Small intestine (tissue), 16 donors: Measurements from ENCODE around the gene SH2D6. TPM values are rescaled to one million over a fixed set of nuclear protein-coding genes. Genes with fewer than 3 reads are reported as not detected.

Experiments used
- DNase-seq, 2 donors: peaks; one replicate each; pipeline versions ENCODE4 v3.0.0 to v3.0.0-alpha.2; 2013
- FAIRE-seq: peaks from 2 replicates; lab custom pipeline; 2012; peaks lifted over from hg19 to GRCh38; lab: Jason Lieb, UNC
- H3K27ac ChIP-seq, 3 donors: one replicate each; pipeline ENCODE4 v1.5.1; 2013; ENCODE audit warnings: low read length in 2 of 3, mild to moderate bottlenecking in 2 of 3, control low read depth in 1 of 3, inconsistent platforms in 1 of 3, low read depth in 1 of 3, moderate library complexity in 1 of 3
- H3K27me3 ChIP-seq, 3 donors: one replicate each; pipeline ENCODE4 v1.6.1; 2013; ENCODE audit warnings: low read length in 3 of 3, inconsistent platforms in 1 of 3; ENCODE audit not compliant: control insufficient read depth in 3 of 3, insufficient read depth in 3 of 3
- H3K36me3 ChIP-seq, 3 donors: one replicate each; pipeline ENCODE4 v1.6.1; 2013; ENCODE audit warnings: low read length in 3 of 3, inconsistent platforms in 1 of 3, low read depth in 1 of 3, mild to moderate bottlenecking in 1 of 3, moderate library complexity in 1 of 3; ENCODE audit not compliant: control insufficient read depth in 3 of 3, insufficient read depth in 2 of 3
- H3K4me1 ChIP-seq, 3 donors: one replicate each; pipeline ENCODE4 v1.6.1; 2013; ENCODE audit warnings: low read length in 2 of 3, inconsistent platforms in 1 of 3, low read depth in 1 of 3, mild to moderate bottlenecking in 1 of 3, moderate library complexity in 1 of 3; ENCODE audit not compliant: control insufficient read depth in 3 of 3, insufficient read depth in 2 of 3
- H3K4me3 ChIP-seq, 3 donors: one replicate each; pipeline ENCODE4 v1.5.1; 2013; ENCODE audit warnings: low read length in 3 of 3, control low read depth in 1 of 3, inconsistent platforms in 1 of 3, low read depth in 1 of 3, mild to moderate bottlenecking in 1 of 3, moderate library complexity in 1 of 3
- H3K9me3 ChIP-seq, 2 donors: one replicate each; pipeline ENCODE4 v1.6.1; 2013; ENCODE audit warnings: low read depth in 1 of 2, low read length in 1 of 2; ENCODE audit not compliant: control insufficient read depth in 2 of 2, insufficient read depth in 1 of 2
- WGBS, 3 donors: extraction: QIAGEN DNeasy Blood & Tissue Kit; methylation state at CpG; one replicate each; pipeline ENCODE4 v1.1.7; 2013; 5-methylcytosine and 5-hydroxymethylcytosine counted together
- long read RNA-seq, 10 donors: transcript quantifications; one replicate each; lab custom pipeline, GENCODE V29; 2026
- polyA plus RNA-seq, 4 donors: library from polyadenylated mRNA; stranded (reverse) in 3 of 4; unstranded in 1 of 4; fragments of 200-250 nt in 3 of 4; fragments of 120-200 nt in 1 of 4; gene quantifications; one replicate each; pipeline versions ENCODE4 v1.2.1 to v1.2.3, GENCODE V29; 2013
- donor health status: healthy with polysubstance abuse.
- donor health status: control.
- donor health status: control.
- donor health status: Bipolar disorder and iron deficiency.
- donor health status: healthy.

SH2D6 gene
- polyA plus RNA-seq, result 100 to 1,000 TPM in 1 of 4 donors, 10 to 100 TPM in 2, 1 to 10 TPM in 1; 2.8 to 122 (median 23.8) TPM
- long read RNA-seq, donor 1, result 0 reads
- long read RNA-seq, donor 2, result 0 reads
- long read RNA-seq, donor 3, result 0 reads
- long read RNA-seq, donor 4, result 0 reads
- long read RNA-seq, donor 5, result 0 reads
- long read RNA-seq, donor 6, result 0 reads
- long read RNA-seq, donor 7, result 0 reads
- long read RNA-seq, donor 8, result 0 reads
- long read RNA-seq, donor 9, result 0 reads
- long read RNA-seq, donor 10, result 0 reads

GRCh38 chr2:85418132-85419008, at the start of gene SH2D6:
TSS of gene SH2D6 (plus strand) at chr2:85418714. CDS start at chr2:85429466, 10,752 bp downstream.
- WGBS, 3 donors, result 17 to 19% (median 17%) methylated on average over 48 to 57 of the region's 57 CpGs
- DNase-seq, result peak; percentile 81 to 95
- no peaks in the 10 kb centered on the region for H3K9me3 ChIP-seq
- H3K4me1 ChIP-seq, result peaks cover 5 to 63% (median 7%) of the 10 kb centered on the region in 3 donors
- H3K4me3 ChIP-seq, result peak within 1 kb of the TSS; percentile 56 to 80 (median 72)
- no peaks in the 10 kb centered on the region for H3K27me3 ChIP-seq
- no peak for FAIRE-seq
- H3K36me3 ChIP-seq, result no peaks in the 10 kb centered on the region
- peak within 1 kb of the TSS; percentile 80 to 93 (median 90) for H3K27ac ChIP-seq

DNA sequence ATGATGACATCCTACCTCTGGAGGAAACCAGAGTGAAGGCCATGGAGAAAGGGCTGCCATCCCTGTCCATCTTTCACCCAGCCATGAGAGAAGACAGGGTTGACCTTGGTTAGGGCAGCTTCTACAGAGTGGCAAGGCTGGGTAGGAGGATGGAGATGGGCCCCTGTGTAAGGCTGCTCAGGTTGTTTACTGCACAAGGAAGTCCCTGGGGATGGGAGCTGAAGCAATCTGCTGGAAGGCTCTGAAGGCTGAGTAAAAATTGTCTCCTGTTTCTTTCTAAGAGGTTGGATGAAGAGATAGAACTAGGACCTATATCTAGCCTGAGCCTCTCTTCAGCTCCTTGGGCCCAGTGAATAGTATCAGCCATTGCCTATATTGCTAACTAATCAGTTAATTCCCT, 49.6 kb upstream of the SH2D6 start:
- H3K4me3 ChIP-seq, result no peak overlapping the region
- FAIRE-seq, result no peak
- peaks cover 0 to 32% (median 3%) of the 10 kb centered on the region in 3 donors for H3K36me3 ChIP-seq
- no peaks in the 10 kb centered on the region for H3K9me3 ChIP-seq
- peaks cover 0 to 14% (median 0%) of the 10 kb centered on the region in 3 donors for H3K4me1 ChIP-seq
- no peak overlapping the region for H3K27ac ChIP-seq
- H3K27me3 ChIP-seq, result no peaks in the 10 kb centered on the region
- DNase-seq, result no peak

DNA sequence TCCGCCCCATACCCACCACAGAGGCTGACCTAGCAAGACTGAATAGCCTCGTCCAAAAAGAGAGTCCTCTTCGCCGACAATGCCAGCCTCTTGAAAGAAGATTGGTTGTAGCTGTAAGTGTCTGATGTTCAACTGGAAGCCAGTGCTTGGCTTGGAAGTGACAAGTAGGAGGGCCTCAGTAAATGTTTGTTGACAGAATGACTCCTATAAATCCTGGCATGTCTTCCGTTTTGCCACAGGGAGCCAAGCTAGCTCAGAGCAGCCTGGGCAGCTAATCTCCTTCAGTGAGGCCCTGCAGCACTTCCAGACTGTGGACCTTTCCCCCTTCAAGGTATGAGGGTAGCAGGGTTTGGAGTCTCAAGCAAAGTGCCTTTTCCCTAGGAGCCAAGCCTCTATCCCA, 49.0 kb upstream of the SH2D6 start:
- Histone ChIP-seq H3K4me3 (no peak overlapping the region), H3K4me1 (peaks cover 0 to 14% (median 0%) of the 10 kb centered on the region in 3 donors), H3K36me3 (peaks cover 0 to 36% (median 3%) of the 10 kb centered on the region in 3 donors), H3K27ac (no peak overlapping the region), H3K9me3 (no peaks in the 10 kb centered on the region), H3K27me3 (no peaks in the 10 kb centered on the region)
- peak in 1 of 2 donors; percentile 46 for DNase-seq
- no peak for FAIRE-seq
- 72 to 84% (median 82%) methylated on average over 5 of the region's 5 CpGs for WGBS, 3 donors

GRCh38 chr2:85371045-85371444, 47.5 kb upstream of the SH2D6 start:
- WGBS, 3 donors, result 95 to 97% (median 97%) methylated on average over 11 of the region's 11 CpGs
- Histone ChIP-seq H3K36me3 (peaks cover 0 to 41% (median 5%) of the 10 kb centered on the region in 3 donors), H3K4me1 (peaks cover 0 to 7% (median 0%) of the 10 kb centered on the region in 3 donors), H3K27ac (no peak overlapping the region), H3K4me3 (no peak overlapping the region), H3K27me3 (no peaks in the 10 kb centered on the region), H3K9me3 (no peaks in the 10 kb centered on the region)
- no peak for FAIRE-seq
- DNase-seq, result no peak

DNA sequence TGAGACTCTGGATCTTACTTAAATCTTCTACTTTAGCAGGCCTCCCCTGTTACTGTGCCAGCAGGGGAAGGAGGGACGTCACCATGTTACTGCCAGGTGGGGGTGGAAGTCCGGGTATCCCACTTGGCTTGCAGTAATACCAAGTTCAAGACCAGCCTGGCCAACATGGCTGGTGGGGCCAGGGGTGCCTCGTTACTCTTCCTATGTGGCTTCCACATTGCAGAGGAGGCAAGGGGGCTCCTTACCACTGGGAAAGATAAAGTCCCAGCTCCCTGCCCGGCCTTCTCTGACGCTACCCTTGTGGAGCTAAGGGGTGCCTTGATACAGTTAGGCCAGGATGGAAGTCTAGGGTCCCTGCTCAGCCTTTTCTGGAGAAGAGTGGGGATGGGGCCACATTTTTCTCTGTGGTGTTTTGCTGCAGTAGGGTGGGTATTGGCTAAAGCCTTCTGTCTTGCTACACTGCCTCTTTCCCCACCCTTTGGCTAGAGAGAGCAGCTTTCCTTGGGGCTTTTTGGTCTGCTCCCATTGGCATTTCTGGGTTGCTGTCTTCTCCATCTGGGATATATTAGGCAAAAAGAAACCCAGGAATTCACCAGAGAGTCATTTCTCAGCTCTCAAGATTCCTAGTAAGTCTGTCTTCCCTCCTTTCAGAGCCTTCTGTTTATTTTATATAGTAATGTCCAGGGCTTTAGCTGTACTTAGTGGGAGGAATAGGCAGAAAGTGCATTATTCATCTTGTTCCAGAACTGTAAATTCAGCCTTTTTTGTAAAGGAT, 42.0 kb upstream of the SH2D6 start:
- no peaks in the 10 kb centered on the region for H3K27me3 ChIP-seq
- no peak overlapping the region for H3K27ac ChIP-seq
- no peak for FAIRE-seq
- no peaks in the 10 kb centered on the region for H3K4me1 ChIP-seq
- no peak overlapping the region for H3K4me3 ChIP-seq
- 93 to 98% (median 96%) methylated on average over 5 of the region's 5 CpGs for WGBS, 3 donors
- H3K9me3 ChIP-seq, result peaks cover 0 to 11% of the 10 kb centered on the region in 2 donors
- peaks cover 5 to 40% (median 12%) of the 10 kb centered on the region in 3 donors for H3K36me3 ChIP-seq
- no peak for DNase-seq

GRCh38 chr2:85377083-85377482, 41.4 kb upstream of the SH2D6 start:
- Histone ChIP-seq H3K4me3 (no peak overlapping the region), H3K27ac (no peak overlapping the region), H3K4me1 (no peaks in the 10 kb centered on the region), H3K9me3 (peaks cover 0 to 11% of the 10 kb centered on the region in 2 donors), H3K27me3 (no peaks in the 10 kb centered on the region), H3K36me3 (peaks cover 5 to 42% (median 12%) of the 10 kb centered on the region in 3 donors)
- WGBS, 3 donors, result 91 to 97% (median 94%) methylated on average over 11 of the region's 11 CpGs
- DNase-seq, result no peak
- no peak for FAIRE-seq

DNA sequence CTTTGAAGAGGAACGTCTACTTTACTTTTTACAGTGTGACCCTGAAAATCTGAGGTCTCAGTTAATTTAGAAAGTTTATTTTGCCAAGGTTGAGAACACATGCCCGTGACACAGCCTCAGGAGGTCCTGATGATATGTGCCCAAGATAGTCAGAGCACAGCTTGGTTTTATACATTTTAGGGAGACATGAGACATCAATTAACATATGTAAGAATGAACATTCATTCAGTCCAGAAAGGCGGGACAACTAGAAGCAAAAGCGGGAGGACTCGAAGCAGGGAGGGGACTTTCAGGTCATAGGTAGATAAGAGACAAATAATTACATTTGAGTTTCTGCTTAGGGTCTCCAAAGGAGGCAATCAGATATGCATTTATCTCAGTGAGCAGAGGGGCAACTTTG, 40.3 kb upstream of the SH2D6 start:
- H3K27ac ChIP-seq, result no peak overlapping the region
- H3K36me3 ChIP-seq, result peaks cover 5 to 48% (median 12%) of the 10 kb centered on the region in 3 donors
- no peak for DNase-seq
- H3K9me3 ChIP-seq, result peaks cover 0 to 11% of the 10 kb centered on the region in 2 donors
- FAIRE-seq, result no peak
- WGBS, 3 donors, result 90 to 94% (median 93%) methylated on average over 5 of the region's 5 CpGs
- H3K27me3 ChIP-seq, result no peaks in the 10 kb centered on the region
- no peaks in the 10 kb centered on the region for H3K4me1 ChIP-seq
- no peak overlapping the region for H3K4me3 ChIP-seq

GRCh38 chr2:85380048-85380447, 38.5 kb upstream of the SH2D6 start:
- no peaks in the 10 kb centered on the region for H3K4me1 ChIP-seq
- no peak for DNase-seq
- 83 to 90% (median 84%) methylated on average over 1 of the region's 1 CpG for WGBS, 3 donors
- no peak overlapping the region for H3K4me3 ChIP-seq
- no peaks in the 10 kb centered on the region for H3K27me3 ChIP-seq
- peaks cover 0 to 11% of the 10 kb centered on the region in 2 donors for H3K9me3 ChIP-seq
- peaks cover 5 to 48% (median 12%) of the 10 kb centered on the region in 3 donors for H3K36me3 ChIP-seq
- no peak for FAIRE-seq
- H3K27ac ChIP-seq, result no peak overlapping the region
